ENCODE measurements around the gene ATP23.

The ATP23 gene

DNA sequence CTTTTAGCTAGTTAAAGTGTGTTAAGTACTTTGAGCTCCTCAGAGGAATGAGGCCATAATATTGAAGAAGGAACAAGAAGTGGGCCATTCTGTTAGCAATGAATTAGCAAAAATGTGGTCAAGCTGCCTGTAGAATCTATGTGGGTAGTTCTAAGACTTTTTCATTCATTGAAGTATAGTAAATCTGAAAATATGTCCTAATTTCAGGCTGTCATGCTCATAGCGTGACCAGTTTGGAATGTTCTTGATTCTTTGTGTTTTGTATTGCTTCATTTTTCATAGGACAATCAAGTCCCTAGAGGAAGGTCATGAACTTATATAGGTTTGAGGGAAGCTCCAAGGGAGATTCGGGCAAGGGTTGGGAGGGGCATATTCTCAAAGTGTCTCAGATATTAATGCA is 11.4 kb downstream of the ATP23 start:
- TF ChIP-seq, protein P1, sequence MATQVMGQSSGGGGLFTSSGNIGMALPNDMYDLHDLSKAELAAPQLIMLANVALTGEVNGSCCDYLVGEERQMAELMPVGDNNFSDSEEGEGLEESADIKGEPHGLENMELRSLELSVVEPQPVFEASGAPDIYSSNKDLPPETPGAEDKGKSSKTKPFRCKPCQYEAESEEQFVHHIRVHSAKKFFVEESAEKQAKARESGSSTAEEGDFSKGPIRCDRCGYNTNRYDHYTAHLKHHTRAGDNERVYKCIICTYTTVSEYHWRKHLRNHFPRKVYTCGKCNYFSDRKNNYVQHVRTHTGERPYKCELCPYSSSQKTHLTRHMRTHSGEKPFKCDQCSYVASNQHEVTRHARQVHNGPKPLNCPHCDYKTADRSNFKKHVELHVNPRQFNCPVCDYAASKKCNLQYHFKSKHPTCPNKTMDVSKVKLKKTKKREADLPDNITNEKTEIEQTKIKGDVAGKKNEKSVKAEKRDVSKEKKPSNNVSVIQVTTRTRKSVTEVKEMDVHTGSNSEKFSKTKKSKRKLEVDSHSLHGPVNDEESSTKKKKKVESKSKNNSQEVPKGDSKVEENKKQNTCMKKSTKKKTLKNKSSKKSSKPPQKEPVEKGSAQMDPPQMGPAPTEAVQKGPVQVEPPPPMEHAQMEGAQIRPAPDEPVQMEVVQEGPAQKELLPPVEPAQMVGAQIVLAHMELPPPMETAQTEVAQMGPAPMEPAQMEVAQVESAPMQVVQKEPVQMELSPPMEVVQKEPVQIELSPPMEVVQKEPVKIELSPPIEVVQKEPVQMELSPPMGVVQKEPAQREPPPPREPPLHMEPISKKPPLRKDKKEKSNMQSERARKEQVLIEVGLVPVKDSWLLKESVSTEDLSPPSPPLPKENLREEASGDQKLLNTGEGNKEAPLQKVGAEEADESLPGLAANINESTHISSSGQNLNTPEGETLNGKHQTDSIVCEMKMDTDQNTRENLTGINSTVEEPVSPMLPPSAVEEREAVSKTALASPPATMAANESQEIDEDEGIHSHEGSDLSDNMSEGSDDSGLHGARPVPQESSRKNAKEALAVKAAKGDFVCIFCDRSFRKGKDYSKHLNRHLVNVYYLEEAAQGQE (IDR thresholded peaks at IDR 0.05; ENCODE audit: insufficient read depth in 1 of 2, low read depth in 2 of 2, low read length in 2 of 2): no peak
- TF ChIP-seq FOXP2 (optimal IDR thresholded peaks at IDR 0.05; ENCODE audit: borderline replicate concordance, extremely low read depth, extremely low read length, insufficient read depth) (no peak), POLR2AphosphoS5 (IDR thresholded peaks at IDR 0.05; ENCODE audit: low read depth, low read length) (no peak), SIN3A (IDR thresholded peaks at IDR 0.05; ENCODE audit: borderline replicate concordance, insufficient read depth, low read length) (no peak), TAF1 (IDR thresholded peaks at IDR 0.05; ENCODE audit: borderline replicate concordance, insufficient read depth, low read length) (no peak)

DNA sequence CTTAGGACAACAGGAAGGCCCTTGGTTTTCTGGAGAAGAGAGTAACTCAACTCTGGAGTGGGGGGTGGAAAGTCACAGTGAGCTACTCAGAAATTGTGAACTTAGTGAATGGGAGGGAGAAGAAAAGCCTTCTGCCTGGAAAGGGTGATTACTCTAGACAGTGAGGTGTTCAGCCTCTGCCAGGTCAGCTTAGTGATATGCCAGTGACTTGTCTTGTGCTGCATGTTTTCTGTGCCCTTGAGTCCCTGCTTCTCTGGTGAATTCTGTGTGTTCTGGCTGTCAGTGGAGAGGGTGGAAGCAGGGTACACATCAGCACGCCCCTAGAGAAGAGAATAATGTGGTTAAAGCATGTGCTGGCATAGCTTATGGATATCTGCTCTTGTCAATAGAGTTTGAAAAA is 13.4 kb downstream of the ATP23 start:
- no peak for TF ChIP-seq TAF1 (IDR thresholded peaks at IDR 0.05; ENCODE audit: borderline replicate concordance, insufficient read depth, low read length)
- TF ChIP-seq, protein P1 (IDR thresholded peaks at IDR 0.05; ENCODE audit: insufficient read depth in 1 of 2, low read depth in 2 of 2, low read length in 2 of 2): no peak
- TF ChIP-seq FOXP2 (optimal IDR thresholded peaks at IDR 0.05; ENCODE audit: borderline replicate concordance, extremely low read depth, extremely low read length, insufficient read depth): no peak
- TF ChIP-seq SIN3A (IDR thresholded peaks at IDR 0.05; ENCODE audit: borderline replicate concordance, insufficient read depth, low read length): no peak
- no peak for TF ChIP-seq POLR2AphosphoS5 (IDR thresholded peaks at IDR 0.05; ENCODE audit: low read depth, low read length)

DNA sequence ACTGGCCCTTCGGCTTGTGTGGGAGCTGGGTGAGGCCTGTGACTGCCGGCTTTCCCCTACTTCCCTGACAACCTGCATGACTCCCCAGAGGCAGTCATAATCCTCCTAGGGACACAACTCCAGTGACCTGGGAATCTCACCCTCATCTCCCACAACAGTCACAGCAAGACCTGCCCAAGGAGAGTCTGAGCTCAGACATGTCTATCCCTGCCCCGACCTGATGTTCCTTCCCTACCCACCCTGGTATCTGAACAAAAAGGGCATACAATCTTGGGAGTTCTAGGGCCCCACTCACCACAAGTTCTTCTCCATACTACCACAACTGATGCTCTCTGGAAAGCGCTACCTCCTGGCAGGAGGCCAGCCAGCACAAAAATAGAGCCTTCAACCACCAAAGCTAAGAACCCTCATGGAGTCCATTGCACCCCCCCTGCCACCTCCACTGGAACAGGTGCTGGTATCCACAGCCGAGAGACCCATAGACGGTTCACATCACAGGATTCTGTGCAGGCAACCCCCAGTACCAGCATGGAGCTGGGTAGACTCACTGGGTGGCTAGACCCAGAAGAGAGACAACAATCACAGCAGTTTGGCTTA is 16.8 kb downstream of the ATP23 start:
- TF ChIP-seq FOXP2 (optimal IDR thresholded peaks at IDR 0.05; ENCODE audit: borderline replicate concordance, extremely low read depth, extremely low read length, insufficient read depth) (no peak), SIN3A (IDR thresholded peaks at IDR 0.05; ENCODE audit: borderline replicate concordance, insufficient read depth, low read length) (no peak), POLR2AphosphoS5 (IDR thresholded peaks at IDR 0.05; ENCODE audit: low read depth, low read length) (no peak), TAF1 (IDR thresholded peaks at IDR 0.05; ENCODE audit: borderline replicate concordance, insufficient read depth, low read length) (no peak)
- TF ChIP-seq, protein P1 (IDR thresholded peaks at IDR 0.05; ENCODE audit: insufficient read depth in 1 of 2, low read depth in 2 of 2, low read length in 2 of 2): no peak

DNA sequence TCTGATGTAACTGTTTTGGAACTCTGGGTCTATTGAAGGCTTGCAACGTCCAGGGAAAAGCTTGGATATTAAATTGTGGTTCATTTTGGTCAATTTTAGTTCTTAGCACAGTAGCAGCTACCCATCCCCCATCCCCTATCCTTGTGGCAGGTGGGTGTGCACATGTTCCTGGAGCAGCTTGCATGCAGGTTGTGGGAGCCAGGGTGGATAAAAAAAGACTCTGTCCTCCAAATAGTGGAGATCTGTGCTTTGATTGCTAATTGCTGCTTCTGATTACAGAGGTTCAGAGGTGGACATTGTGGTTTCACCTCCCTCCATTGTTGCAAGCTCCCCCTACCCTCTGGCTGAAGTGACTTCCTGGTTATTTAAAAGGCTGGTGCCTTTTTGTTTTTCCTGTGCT is 23.1 kb downstream of the ATP23 start:
- TF ChIP-seq TAF1 (IDR thresholded peaks at IDR 0.05; ENCODE audit: borderline replicate concordance, insufficient read depth, low read length) (no peak), FOXP2 (optimal IDR thresholded peaks at IDR 0.05; ENCODE audit: borderline replicate concordance, extremely low read depth, extremely low read length, insufficient read depth) (no peak), POLR2AphosphoS5 (IDR thresholded peaks at IDR 0.05; ENCODE audit: low read depth, low read length) (no peak), SIN3A (IDR thresholded peaks at IDR 0.05; ENCODE audit: borderline replicate concordance, insufficient read depth, low read length) (no peak)
- TF ChIP-seq, protein P1 (IDR thresholded peaks at IDR 0.05; ENCODE audit: insufficient read depth in 1 of 2, low read depth in 2 of 2, low read length in 2 of 2): no peak
